CD14-positive monocyte (primary cell): Measurements from ENCODE around the gene NBEA. TPM values are rescaled to one million over a fixed set of nuclear protein-coding genes. Genes with fewer than 3 reads are reported as not detected.

Experiments
- DNase-seq, 3 donors: peaks; one replicate each; pipeline ENCODE4 v3.0.0-alpha.2; 2011 to 2022
- H2AFZ ChIP-seq: 2 replicates; pipeline ENCODE4 v1.6.0; 2012; ENCODE audit warnings: mild to moderate bottlenecking, low read depth, low read length, inconsistent platforms; ENCODE audit not compliant: insufficient read depth, poor library complexity, severe bottlenecking
- H3K27ac ChIP-seq, 2 donors: 1 replicate in 1 of 2; 2 replicates in 1 of 2; pipeline ENCODE4 v1.5.1; 2012 to 2013; ENCODE audit warnings: low read length in 2 of 2, control low read depth in 1 of 2, inconsistent platforms in 1 of 2, low read depth in 1 of 2, mild to moderate bottlenecking in 1 of 2
- H3K27me3 ChIP-seq, 2 donors: one replicate each; pipeline versions ENCODE4 v1.6.0 to v1.6.1; 2011 to 2013; ENCODE audit warnings: low read length in 2 of 2; ENCODE audit not compliant: control insufficient read depth in 2 of 2, insufficient read depth in 2 of 2
- H3K36me3 ChIP-seq, 2 donors: replicated peaks in 1 of 2; 1 replicate in 1 of 2; 2 replicates in 1 of 2; pipeline versions ENCODE4 v1.5.1 to v1.6.1; 2012 to 2013; ENCODE audit warnings: low read length in 2 of 2, control low read depth in 1 of 2, inconsistent platforms in 1 of 2, mild to moderate bottlenecking in 1 of 2; ENCODE audit not compliant: insufficient read depth in 2 of 2, control insufficient read depth in 1 of 2
- H3K4me1 ChIP-seq, 2 donors: 1 replicate in 1 of 2; 2 replicates in 1 of 2; pipeline versions ENCODE4 v1.5.1 to v1.6.1; 2012 to 2013; ENCODE audit warnings: low read length in 2 of 2, control low read depth in 1 of 2, inconsistent platforms in 1 of 2, mild to moderate bottlenecking in 1 of 2, moderate library complexity in 1 of 2; ENCODE audit not compliant: insufficient read depth in 2 of 2, control insufficient read depth in 1 of 2
- H3K4me2 ChIP-seq: replicated peaks from 2 replicates; pipeline ENCODE3; 2012; ENCODE audit warnings: low read length, moderate library complexity, mild to moderate bottlenecking; ENCODE audit not compliant: poor library complexity, severe bottlenecking; ENCODE audit errors: extremely low read depth
- H3K4me3 ChIP-seq, 3 experiments: fragments of 200-600 bp in 1 of 3; sonication (generic) in 1 of 3; replicated peaks in 1 of 3; 1 replicate in 2 of 3; 2 replicates in 1 of 3; pipeline ENCODE4 v1.5.1; 2011 to 2013; ENCODE audit warnings: low read length in 3 of 3, mild to moderate bottlenecking in 3 of 3, control low read depth in 2 of 3, low read depth in 2 of 3, inconsistent platforms in 1 of 3, moderate library complexity in 1 of 3
- H3K79me2 ChIP-seq: 2 replicates; pipeline ENCODE4 v1.6.0; 2012; ENCODE audit warnings: mild to moderate bottlenecking, control low read depth, inconsistent platforms, low read length, moderate library complexity; ENCODE audit not compliant: insufficient read depth
- H3K9ac ChIP-seq: 2 replicates; pipeline ENCODE4 v1.6.0; 2017; ENCODE audit warnings: low read length, mild to moderate bottlenecking; ENCODE audit not compliant: insufficient read depth, poor library complexity, severe bottlenecking
- H3K9me3 ChIP-seq, 2 donors: replicated peaks in 1 of 2; 1 replicate in 1 of 2; 2 replicates in 1 of 2; pipeline versions ENCODE4 v1.5.1 to v1.6.1; 2012 to 2013; ENCODE audit warnings: low read length in 2 of 2, control low read depth in 1 of 2; ENCODE audit not compliant: control insufficient read depth in 1 of 2, insufficient read depth in 1 of 2
- H4K20me1 ChIP-seq: 2 replicates; pipeline ENCODE4 v1.6.0; 2012; ENCODE audit warnings: mild to moderate bottlenecking, low read length, control low read depth, moderate library complexity; ENCODE audit not compliant: insufficient read depth
- H3K27ac Mint-ChIP-seq, 7 donors: one replicate each; pipeline ENCODE4 v1.8.0; 2020; ENCODE audit warnings: mild to moderate bottlenecking in 7 of 7, mixed read lengths in 7 of 7, moderate library complexity in 6 of 7, inconsistent platforms in 2 of 7
- H3K27me3 Mint-ChIP-seq, 3 donors: one replicate each; pipeline ENCODE4 v1.8.0; 2021 to 2022; ENCODE audit warnings: low read depth in 3 of 3, mild to moderate bottlenecking in 3 of 3, mixed read lengths in 3 of 3, moderate library complexity in 3 of 3, inconsistent platforms in 1 of 3
- H3K36me3 Mint-ChIP-seq, 2 donors: one replicate each; pipeline ENCODE4 v1.8.0; 2020; ENCODE audit warnings: mixed read lengths in 2 of 2, inconsistent platforms in 1 of 2, mild to moderate bottlenecking in 1 of 2
- H3K4me1 Mint-ChIP-seq: one replicate; pipeline ENCODE4 v1.8.0; 2020; ENCODE audit warnings: mild to moderate bottlenecking, mixed read lengths
- H3K4me3 Mint-ChIP-seq, 2 donors: one replicate each; pipeline ENCODE4 v1.8.0; 2020; ENCODE audit warnings: mild to moderate bottlenecking in 2 of 2, mixed read lengths in 2 of 2, moderate library complexity in 1 of 2
- H3K9me3 Mint-ChIP-seq, 7 donors: one replicate each; pipeline ENCODE4 v1.8.0; 2020 to 2022; ENCODE audit warnings: mixed read lengths in 7 of 7, mild to moderate bottlenecking in 6 of 7, moderate library complexity in 6 of 7, inconsistent platforms in 2 of 7
- WGBS: methylation state at CpG from one replicate; pipeline ENCODE4 v1.1.5; 2013; ENCODE audit warnings: missing lambda C conversion rate; ENCODE audit not compliant: insufficient coverage; 5-methylcytosine and 5-hydroxymethylcytosine counted together
- intact Hi-C, 2 donors: fragments of 100-400 bp; cut with micrococcal nuclease; formaldehyde crosslinking; loops; one replicate each; pipeline versions ENCODE4 v1.15.0 to v1.15.1; 2023
- polyA plus RNA-seq, 3 donors: library from polyadenylated mRNA; depleted of rRNA in 1 of 3; unstranded in 2 of 3; stranded (reverse) in 1 of 3; fragments of 300-500 nt in 2 of 3; fragments of >200 nt in 1 of 3; fragmentation: Illumina TruSeq in 2 of 3; gene quantifications; 1 replicate in 2 of 3; 2 replicates in 1 of 3; pipeline ENCODE4 v1.2.3, GENCODE V29; 2012 to 2021
- TF ChIP-seq, protein P1 (sequence below): fragments of 200-600 bp; IDR thresholded peaks from one replicate; pipeline ENCODE4 v1.8.0; 2022; ENCODE audit warnings: antibody characterized with exemption, mild to moderate bottlenecking

The NBEA gene
- polyA plus RNA-seq, 3 donors = 0.03 to 0.23 (median 0.08) TPM

DNA sequence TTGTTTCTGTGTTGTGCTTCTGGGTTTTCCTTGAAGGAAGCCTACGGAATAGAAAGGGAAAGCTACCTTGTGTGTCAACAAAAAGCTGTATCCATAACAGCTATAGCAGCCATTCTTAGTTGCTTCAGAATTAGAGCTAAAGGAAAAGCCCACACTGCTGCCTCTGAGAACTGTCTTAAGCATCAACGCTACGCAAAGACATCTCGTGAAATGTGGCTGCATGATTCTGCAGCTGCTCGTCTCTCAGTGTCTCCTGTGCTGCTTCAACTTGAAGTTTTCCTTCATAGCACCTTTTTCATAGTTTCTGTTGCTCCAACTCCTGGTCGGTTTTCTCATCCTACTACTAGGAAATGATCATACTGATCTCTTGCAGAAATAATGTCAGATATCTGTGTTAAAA is 675.4 kb downstream of the NBEA start:
- DNase-seq = no peak
- H3K9ac ChIP-seq = no peak overlapping the region
- H3K4me1 ChIP-seq = no peaks in the 10 kb centered on the region
- no peaks in the 10 kb centered on the region for H3K36me3 Mint-ChIP-seq
- WGBS = 98% methylated on average over 5 of the region's 6 CpGs
- no peak overlapping the region for H3K4me3 Mint-ChIP-seq
- no peak overlapping the region for H3K4me2 ChIP-seq
- no peaks in the 10 kb centered on the region for H4K20me1 ChIP-seq
- H3K36me3 ChIP-seq = no peaks in the 10 kb centered on the region
- H2AFZ ChIP-seq = no peak overlapping the region
- peaks cover 0 to 10% (median 0%) of the 10 kb centered on the region in 7 donors for H3K9me3 Mint-ChIP-seq
- H3K27ac ChIP-seq = no peak overlapping the region
- H3K27me3 ChIP-seq = no peaks in the 10 kb centered on the region
- H3K4me1 Mint-ChIP-seq = no peaks in the 10 kb centered on the region
- TF ChIP-seq, protein P1, sequence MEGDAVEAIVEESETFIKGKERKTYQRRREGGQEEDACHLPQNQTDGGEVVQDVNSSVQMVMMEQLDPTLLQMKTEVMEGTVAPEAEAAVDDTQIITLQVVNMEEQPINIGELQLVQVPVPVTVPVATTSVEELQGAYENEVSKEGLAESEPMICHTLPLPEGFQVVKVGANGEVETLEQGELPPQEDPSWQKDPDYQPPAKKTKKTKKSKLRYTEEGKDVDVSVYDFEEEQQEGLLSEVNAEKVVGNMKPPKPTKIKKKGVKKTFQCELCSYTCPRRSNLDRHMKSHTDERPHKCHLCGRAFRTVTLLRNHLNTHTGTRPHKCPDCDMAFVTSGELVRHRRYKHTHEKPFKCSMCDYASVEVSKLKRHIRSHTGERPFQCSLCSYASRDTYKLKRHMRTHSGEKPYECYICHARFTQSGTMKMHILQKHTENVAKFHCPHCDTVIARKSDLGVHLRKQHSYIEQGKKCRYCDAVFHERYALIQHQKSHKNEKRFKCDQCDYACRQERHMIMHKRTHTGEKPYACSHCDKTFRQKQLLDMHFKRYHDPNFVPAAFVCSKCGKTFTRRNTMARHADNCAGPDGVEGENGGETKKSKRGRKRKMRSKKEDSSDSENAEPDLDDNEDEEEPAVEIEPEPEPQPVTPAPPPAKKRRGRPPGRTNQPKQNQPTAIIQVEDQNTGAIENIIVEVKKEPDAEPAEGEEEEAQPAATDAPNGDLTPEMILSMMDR = no peak
- H3K9me3 ChIP-seq = no peaks in the 10 kb centered on the region
- no peaks in the 10 kb centered on the region for H3K79me2 ChIP-seq
- H3K27me3 Mint-ChIP-seq = peaks cover 0 to 2% (median 0%) of the 10 kb centered on the region in 3 donors
- intact Hi-C loops = no loop called here
- H3K4me3 ChIP-seq = no peak overlapping the region
- no peak overlapping the region for H3K27ac Mint-ChIP-seq

DNA sequence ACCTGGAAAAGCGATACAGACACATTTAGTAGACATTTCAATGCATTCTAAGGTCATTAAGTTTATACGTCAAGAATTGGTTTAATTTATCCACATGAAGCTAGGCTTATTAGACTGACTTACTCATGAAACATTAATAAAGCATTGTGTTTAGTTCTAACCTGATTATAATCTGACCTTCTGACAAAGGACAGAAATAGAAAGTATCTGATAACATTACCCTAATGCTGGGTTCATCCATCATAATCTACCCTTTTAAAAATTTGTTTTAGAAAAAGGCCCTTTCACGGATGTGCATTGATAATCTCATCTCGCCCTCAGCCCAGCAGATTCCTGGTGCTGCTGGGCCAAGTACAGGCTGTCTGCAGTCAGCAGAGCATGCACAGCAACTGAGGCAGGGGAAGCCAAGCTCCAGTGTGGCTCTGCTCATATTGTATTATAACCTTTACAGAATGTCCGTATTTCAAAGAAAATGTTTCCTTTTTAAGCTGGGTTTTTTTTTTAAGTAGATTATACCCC is 676.6 kb downstream of the NBEA start:
- H3K27me3 ChIP-seq = no peaks in the 10 kb centered on the region
- H2AFZ ChIP-seq = no peak overlapping the region
- H3K27ac Mint-ChIP-seq = no peak overlapping the region
- peaks cover 0 to 2% (median 0%) of the 10 kb centered on the region in 3 donors for H3K27me3 Mint-ChIP-seq
- no peak overlapping the region for H3K27ac ChIP-seq
- no peaks in the 10 kb centered on the region for H3K4me1 Mint-ChIP-seq
- no peak overlapping the region for H3K4me3 ChIP-seq
- H3K9ac ChIP-seq = no peak overlapping the region
- no peaks in the 10 kb centered on the region for H4K20me1 ChIP-seq
- H3K36me3 Mint-ChIP-seq = no peaks in the 10 kb centered on the region
- H3K9me3 Mint-ChIP-seq = peaks cover 0 to 7% (median 0%) of the 10 kb centered on the region in 7 donors
- no peaks in the 10 kb centered on the region for H3K9me3 ChIP-seq
- intact Hi-C loops = no loop called here
- H3K79me2 ChIP-seq = no peaks in the 10 kb centered on the region
- H3K36me3 ChIP-seq = no peaks in the 10 kb centered on the region
- no peak overlapping the region for H3K4me3 Mint-ChIP-seq
- H3K4me2 ChIP-seq = no peak overlapping the region
- WGBS = 94% methylated on average over 2 of the region's 5 CpGs
- no peak for DNase-seq
- H3K4me1 ChIP-seq = no peaks in the 10 kb centered on the region
- TF ChIP-seq, protein P1 = no peak
